Jurkat, Clone E6-1 (cell line): ENCODE measurements around the gene ZNF716.
"Not testable (repeated sequence)": the region's sequence is repeated elsewhere in the genome, so short reads cannot be mapped to it uniquely, and the experiment has no call there.

Source experiments
- DNase-seq: peaks from one replicate; pipeline ENCODE4 v3.0.0-alpha.2; 2011; ENCODE audit warnings: low read depth, low spot score
- H3K4me3 ChIP-seq: 2 replicates; pipeline ENCODE4 v1.5.1; 2011; ENCODE audit warnings: mild to moderate bottlenecking, low read length, control low read depth, moderate library complexity

The ZNF716 gene

GRCh38 chr7:57425239-57425944 is 24.6 kb upstream of the ZNF716 start:
- DNase-seq: no peak
- H3K4me3 ChIP-seq: no peak overlapping the region

- no peak overlapping the region for H3K4me3 ChIP-seq
- DNase-seq: no peak
Observed at GRCh38 chr7:57425969-57426628, 23.9 kb upstream of the ZNF716 start.

GRCh38 chr7:57426629-57427003 is 23.4 kb upstream of the ZNF716 start:
- DNase-seq: no peak

GRCh38 chr7:57427146-57427545 is 22.8 kb upstream of the ZNF716 start:
- DNase-seq: no peak
- H3K4me3 ChIP-seq: no peak overlapping the region

More at GRCh38 chr7:57426629-57427003, 23.4 kb upstream of the ZNF716 start:
- no peak overlapping the region for H3K4me3 ChIP-seq

GRCh38 chr7:57427594-57427993 is 22.4 kb upstream of the ZNF716 start:
- no peak overlapping the region for H3K4me3 ChIP-seq
- no peak for DNase-seq

GRCh38 chr7:57432583-57432982 is 17.4 kb upstream of the ZNF716 start:
- H3K4me3 ChIP-seq: no peak overlapping the region

GRCh38 chr7:57437581-57437980 is 12.4 kb upstream of the ZNF716 start:
- no peak overlapping the region for H3K4me3 ChIP-seq
- DNase-seq: no peak

More at GRCh38 chr7:57432583-57432982, 17.4 kb upstream of the ZNF716 start:
- no peak for DNase-seq

- DNase-seq: no peak
- H3K4me3 ChIP-seq: no peak overlapping the region
Observed at GRCh38 chr7:57438244-57438643, 11.7 kb upstream of the ZNF716 start.

- H3K4me3 ChIP-seq: no peak overlapping the region
- no peak for DNase-seq
Observed at GRCh38 chr7:57443567-57443966, 6.4 kb upstream of the ZNF716 start.

- not testable (repeated sequence) for DNase-seq
Observed at GRCh38 chr7:57469186-57469828, 19.3 kb downstream of the ZNF716 start.

GRCh38 chr7:57480304-57480703 is 30.3 kb downstream of the ZNF716 start:
- not testable (repeated sequence) for H3K4me3 ChIP-seq, DNase-seq

More at GRCh38 chr7:57469186-57469828, 19.3 kb downstream of the ZNF716 start:
- H3K4me3 ChIP-seq: not testable (repeated sequence)

- DNase-seq, H3K4me3 ChIP-seq: not testable (repeated sequence)
Observed at GRCh38 chr7:57485022-57485421, 35.0 kb downstream of the ZNF716 start.

GRCh38 chr7:57487957-57488356 is 38.0 kb downstream of the ZNF716 start:
- DNase-seq: no peak
- H3K4me3 ChIP-seq: no peak overlapping the region

- not testable (repeated sequence) for H3K4me3 ChIP-seq, DNase-seq
Observed at GRCh38 chr7:57495111-57495510, 45.1 kb downstream of the ZNF716 start.

- no peak overlapping the region for H3K4me3 ChIP-seq
- DNase-seq: no peak
Observed at GRCh38 chr7:57496395-57496794, 46.4 kb downstream of the ZNF716 start.

- no peak for DNase-seq
Observed at GRCh38 chr7:57505176-57505575, 55.2 kb downstream of the ZNF716 start.

More at GRCh38 chr7:57505176-57505575, 55.2 kb downstream of the ZNF716 start:
- H3K4me3 ChIP-seq: no peak overlapping the region
